HG03103 (cell line): ENCODE data around the gene TTL.

ENCODE experiments used
- ATAC-seq: cut with Tn5 transposase; IDR thresholded peaks from one replicate; pipeline ENCODE4 v1.9.1; 2021; ENCODE audit warnings: low read depth; ENCODE audit not compliant: unreplicated experiment

The TTL gene

GRCh38 chr2:112580084-112580483 lies 98.1 kb downstream of the TTL start:
- ATAC-seq, result no peak

- ATAC-seq, result no peak
These were observed 100.4 kb downstream of the TTL start for GRCh38 chr2:112582314-112582746.

GRCh38 chr2:112583497-112584133 lies 101.7 kb downstream of the TTL start:
- ATAC-seq, result no peak

- peak; percentile 88 for ATAC-seq
These were observed 102.4 kb downstream of the TTL start, which contains the start of gene CHCHD5 for GRCh38 chr2:112584134-112584890. Gene CHCHD5, plus strand, starts transcription at chr2:112584609. Its CDS starts 39 bp downstream, at chr2:112584648.

GRCh38 chr2:112584891-112585250 lies 102.9 kb downstream of the TTL start:
- no peak for ATAC-seq

- ATAC-seq, result no peak
These were observed 103.4 kb downstream of the TTL start for GRCh38 chr2:112585400-112585799.

- ATAC-seq, result no peak
These were observed 104.0 kb downstream of the TTL start for GRCh38 chr2:112585873-112586464.

GRCh38 chr2:112588611-112589045 lies 106.7 kb downstream of the TTL start:
- no peak for ATAC-seq
